NB4 (cell line): Measurements from ENCODE around the gene FCRLA.

Source experiments
- CTCF ChIP-seq: IDR thresholded peaks from one replicate; pipeline ENCODE4 v1.5.1; 2012; ENCODE audit warnings: low read depth, low read length
- MAX ChIP-seq: IDR thresholded peaks from 2 replicates; pipeline ENCODE4 v1.6.1; 2011; ENCODE audit warnings: low read depth, low read length
- POLR2A ChIP-seq: IDR thresholded peaks from 2 replicates; pipeline ENCODE4 v1.6.1; 2011; ENCODE audit warnings: mild to moderate bottlenecking; ENCODE audit not compliant: insufficient read length; ENCODE audit errors: extremely low read depth

GRCh38 chr1:161705537-161705936, 1.5 kb upstream of the FCRLA start:
- TF ChIP-seq CTCF (no peak), POLR2A (no peak), MAX (no peak)
